HG03097 (cell line): ENCODE data around the gene TRABD2A.

ENCODE experiments used
- ATAC-seq: cut with Tn5 transposase; IDR thresholded peaks from one replicate; pipeline ENCODE4 v1.9.1; 2021; ENCODE audit not compliant: unreplicated experiment, low FRiP score

Gene TRABD2A

DNA sequence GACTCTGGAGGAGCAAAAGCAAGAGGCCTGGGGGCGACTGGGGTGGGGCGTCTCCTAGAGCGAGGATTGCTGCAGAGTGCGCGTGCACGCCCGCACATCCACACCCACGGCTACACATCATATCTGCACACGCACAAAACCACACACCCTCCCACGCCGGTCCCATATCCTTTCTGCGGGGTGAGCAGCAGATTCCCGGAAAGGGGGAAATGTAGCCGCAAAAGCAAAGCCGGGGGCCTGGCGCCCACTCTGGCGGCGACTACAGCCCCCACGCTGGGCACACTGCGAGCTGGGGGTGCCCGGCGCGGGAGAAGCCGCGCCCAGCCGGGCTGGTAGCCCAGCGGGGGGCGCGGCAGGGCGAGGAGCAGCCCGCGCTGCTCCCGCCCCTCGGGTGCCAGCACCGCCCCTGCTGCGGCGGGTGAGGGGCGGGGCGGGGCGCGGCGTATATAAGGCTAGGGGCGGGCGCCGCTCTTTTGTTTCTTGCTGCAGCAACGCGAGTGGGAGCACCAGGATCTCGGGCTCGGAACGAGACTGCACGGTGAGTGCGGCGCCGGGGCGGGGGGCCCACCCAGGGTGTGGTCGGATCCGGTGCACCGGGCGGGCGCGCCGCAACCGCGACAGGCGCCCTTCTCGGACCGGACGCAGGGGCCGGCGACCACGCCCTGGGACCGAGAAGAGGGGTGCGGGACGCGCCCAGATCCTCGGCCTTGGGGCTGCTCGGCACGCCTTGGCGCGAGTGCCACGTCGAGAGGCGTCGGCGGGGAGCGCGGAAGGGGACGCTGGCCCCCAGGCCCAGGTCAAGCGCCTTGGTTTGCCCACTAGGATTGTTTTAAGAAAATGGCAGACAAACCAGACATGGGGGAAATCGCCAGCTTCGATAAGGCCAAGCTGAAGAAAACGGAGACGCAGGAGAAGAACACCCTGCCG is 24.6 kb upstream of the TRABD2A start, which contains the start of gene TMSB10:
Gene TMSB10 (plus strand): TSS at position 476 of the 927 bp plus-strand sequence.
- ATAC-seq = peak; percentile 65

GRCh38 chr2:84904717-84905174 is 23.9 kb upstream of the TRABD2A start:
- no peak for ATAC-seq

- no peak for ATAC-seq
Measured at GRCh38 chr2:84904151-84904550, 23.3 kb upstream of the TRABD2A start.

DNA sequence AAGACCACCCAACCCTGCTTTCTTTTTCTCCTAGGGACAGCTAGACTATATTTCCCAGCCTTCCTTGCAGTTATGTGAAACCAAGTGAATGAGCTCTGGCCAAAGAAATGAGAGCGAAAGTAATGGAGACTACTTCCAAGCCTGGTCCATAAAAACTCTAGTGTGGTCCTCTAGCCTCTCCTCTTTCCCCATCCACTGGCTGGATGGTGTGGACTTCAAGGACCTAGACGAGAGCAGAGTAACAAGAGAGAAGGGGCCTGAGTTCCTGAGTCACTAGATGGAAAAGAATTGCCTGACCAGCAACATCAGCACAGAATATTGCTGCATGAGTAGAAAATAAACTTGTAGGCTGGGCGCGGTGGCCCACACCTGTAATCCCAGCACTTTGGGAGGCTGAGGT is 21.6 kb upstream of the TRABD2A start:
- no peak for ATAC-seq

DNA sequence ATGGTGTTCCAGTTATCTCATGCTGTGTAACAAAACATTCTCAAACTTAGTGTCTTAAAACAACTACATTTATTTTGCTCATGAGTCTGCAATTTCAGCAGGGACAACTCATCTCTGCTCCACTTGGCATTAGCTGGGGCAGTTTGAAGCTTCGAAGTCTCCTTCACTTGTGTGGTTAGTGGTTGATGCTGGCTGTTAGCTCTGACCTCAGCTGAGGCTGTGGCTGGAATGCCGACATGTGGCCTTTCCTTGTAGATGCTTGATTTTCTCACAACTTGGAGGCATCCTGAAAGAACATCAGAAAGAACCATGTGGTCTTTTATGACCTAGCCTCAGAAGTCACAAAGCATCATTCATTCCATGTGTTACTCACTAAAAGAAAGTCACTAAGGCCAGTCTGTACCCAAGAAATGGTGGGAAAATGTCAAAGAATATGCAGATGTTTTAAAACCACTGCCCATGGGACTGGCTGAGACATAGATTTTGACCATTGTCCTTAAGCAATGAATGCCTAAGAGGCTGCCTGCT is 20.8 kb upstream of the TRABD2A start:
- no peak for ATAC-seq

GRCh38 chr2:84900971-84901370 is 20.1 kb upstream of the TRABD2A start:
- no peak for ATAC-seq

- no peak for ATAC-seq
Measured at GRCh38 chr2:84899304-84900204, 18.7 kb upstream of the TRABD2A start.

GRCh38 chr2:84897773-84898172 is 16.9 kb upstream of the TRABD2A start:
- ATAC-seq = no peak

DNA sequence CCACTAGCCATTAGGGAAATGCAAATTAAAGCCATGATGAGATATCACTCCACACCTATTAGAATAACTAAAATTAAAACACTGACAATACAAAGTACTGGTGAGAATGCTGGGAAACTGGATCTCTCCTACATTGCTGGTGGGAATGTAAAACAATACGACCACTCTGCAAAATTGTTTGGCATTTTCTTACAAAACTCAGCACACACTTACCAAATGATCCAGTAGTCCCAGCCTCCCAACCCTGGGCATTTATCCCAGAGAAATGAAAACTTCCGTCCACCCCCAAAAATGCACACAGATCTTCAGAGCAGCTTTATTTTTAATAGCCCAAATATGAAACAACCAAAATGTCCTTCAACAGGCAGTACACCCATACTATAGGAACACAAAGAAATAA is 15.7 kb upstream of the TRABD2A start:
- ATAC-seq = no peak

GRCh38 chr2:84894758-84895520 is 14.1 kb upstream of the TRABD2A start:
- ATAC-seq = no peak

GRCh38 chr2:84894131-84894586 is 13.3 kb upstream of the TRABD2A start:
- ATAC-seq = no peak

DNA sequence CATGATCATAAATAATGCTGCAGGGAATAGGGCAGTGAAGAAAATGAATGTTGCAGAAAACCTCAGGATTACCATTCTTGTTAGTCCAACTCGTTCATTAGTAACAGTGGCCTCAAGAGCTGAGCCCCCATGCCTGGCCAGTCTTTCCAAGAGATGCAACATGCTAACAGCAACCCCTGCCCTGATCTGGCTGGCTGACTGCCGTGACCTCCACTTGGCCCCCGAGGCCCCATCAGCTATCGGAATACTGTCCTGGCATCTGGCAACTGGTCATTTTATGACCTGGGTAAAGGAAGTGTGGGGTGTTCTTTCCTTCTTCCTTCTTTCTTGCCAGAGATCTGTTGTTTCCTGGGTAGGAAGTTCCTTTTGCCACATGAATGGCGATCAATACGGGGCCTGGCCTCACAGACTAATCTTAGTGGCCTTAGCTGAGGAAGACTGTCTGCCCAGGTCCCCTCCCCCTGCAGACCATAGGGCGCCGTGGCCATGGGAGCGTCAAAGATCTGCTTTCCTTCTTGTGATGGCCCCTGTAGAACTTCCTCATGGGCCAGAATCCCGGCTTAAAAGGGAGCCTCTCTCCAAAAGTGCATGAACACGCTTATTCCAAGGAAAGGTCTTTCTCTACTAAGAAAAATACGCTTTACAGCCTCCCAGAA is 10.6 kb upstream of the TRABD2A start:
- no peak for ATAC-seq

DNA sequence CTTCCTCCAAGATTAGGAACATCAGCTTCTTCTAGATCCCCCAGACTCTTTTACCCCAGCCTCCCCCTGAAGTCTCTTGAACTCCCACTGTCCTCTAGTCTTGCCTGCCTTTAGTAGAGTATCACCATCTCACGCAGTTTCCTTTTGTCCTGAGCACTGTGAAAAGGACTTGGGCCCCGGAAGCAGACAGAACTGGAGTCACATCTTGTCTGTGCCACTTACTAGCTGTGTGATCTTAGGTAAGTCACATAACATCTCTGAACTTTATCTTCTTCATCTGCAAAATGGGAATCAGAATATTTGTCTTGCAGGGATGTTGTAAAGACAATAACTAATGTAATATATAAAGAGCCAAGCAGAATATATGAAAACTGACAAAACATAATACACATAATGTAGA is 8.4 kb upstream of the TRABD2A start:
- ATAC-seq = no peak

DNA sequence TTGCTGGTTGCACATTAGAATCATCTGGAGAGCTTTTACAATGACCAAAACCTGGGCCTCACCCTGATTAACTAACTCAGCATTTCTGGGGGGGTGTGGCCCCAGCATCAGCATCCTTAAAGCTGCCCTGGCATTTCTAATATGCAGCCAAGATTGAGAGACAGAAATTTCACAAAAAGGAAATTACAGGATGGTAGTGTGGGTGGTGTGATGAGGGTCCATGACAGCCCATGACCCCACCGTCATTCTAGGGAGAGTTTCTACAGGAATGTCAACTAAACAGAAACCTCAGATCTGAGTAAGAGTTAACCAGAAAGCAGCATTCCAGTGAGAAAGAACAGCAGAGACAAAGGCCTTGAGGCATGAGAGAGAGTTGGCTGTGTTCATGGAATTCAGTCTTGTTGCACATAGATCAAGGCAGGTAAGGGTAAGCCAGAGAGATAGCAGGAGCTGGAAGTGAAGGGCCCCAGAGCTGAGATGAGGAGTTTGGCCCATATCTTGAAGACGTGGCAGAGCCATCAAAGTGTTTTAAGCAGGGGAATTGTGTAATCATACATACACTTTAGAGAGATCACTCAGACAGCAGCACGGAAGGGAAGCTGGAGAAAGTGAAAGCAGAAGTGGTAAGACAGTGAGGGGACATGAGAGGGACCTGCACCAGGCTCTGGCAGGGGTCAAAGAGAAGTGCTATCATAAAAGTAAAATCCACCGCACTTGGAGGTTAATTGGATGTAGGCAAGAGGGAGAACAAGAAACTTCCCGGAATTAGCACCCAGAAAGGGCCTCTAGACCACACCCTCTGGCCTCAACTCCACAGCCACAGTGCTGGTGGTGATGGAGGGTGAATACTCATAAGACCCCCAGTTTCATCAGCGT is 7.8 kb upstream of the TRABD2A start:
- peak; percentile 91 for ATAC-seq

GRCh38 chr2:84886791-84887190 is 5.9 kb upstream of the TRABD2A start:
- no peak for ATAC-seq

GRCh38 chr2:84885111-84885510 is 4.2 kb upstream of the TRABD2A start:
- ATAC-seq = no peak

- ATAC-seq = no peak
Measured at GRCh38 chr2:84884449-84884848, 3.6 kb upstream of the TRABD2A start.

GRCh38 chr2:84882775-84883550 is 2.1 kb upstream of the TRABD2A start:
- ATAC-seq = no peak
